ENCODE results near the gene SMYD3. TPM values are rescaled to one million over a fixed set of nuclear protein-coding genes. Genes with fewer than 3 reads are reported as not detected.
"Not testable (repeated sequence)": the region's sequence is repeated elsewhere in the genome, so short reads cannot be mapped to it uniquely, and the experiment has no call there.

Gene SMYD3
- total RNA-seq, 1 donor from 2014 or later = 22.3 TPM

- Histone ChIP-seq H3K9me3 (no peaks in the 10 kb centered on the region), H3K4me1 (no peaks in the 10 kb centered on the region), H3K27ac (no peak overlapping the region), H3K27me3 (no peaks in the 10 kb centered on the region), H3K36me3 (no peaks in the 10 kb centered on the region), H3K4me3 (no peak overlapping the region)
- intact Hi-C loops (cut with DNase I) = no loop called here
- no peak for TF ChIP-seq POLR2A (IDR thresholded peaks at IDR 0.05)
- TF ChIP-seq CTCF (IDR thresholded peaks at IDR 0.05) = no peak
- TF ChIP-seq POLR2AphosphoS5 (IDR thresholded peaks at IDR 0.05; ENCODE audit: insufficient read depth in 1 of 2, low read depth in 1 of 2) = no peak
- no peak for DNase-seq (ENCODE audit: extremely low spot score in 2 of 2)
Observed at GRCh38 chr1:246324711-246325110, 182.4 kb downstream of the SMYD3 start.

GRCh38 chr1:246324033-246324432, 183.0 kb downstream of the SMYD3 start:
- H3K4me1 ChIP-seq; H3K9me3 ChIP-seq; H3K27ac ChIP-seq; DNase-seq (ENCODE audit: extremely low spot score in 2 of 2); H3K36me3 ChIP-seq; H3K4me3 ChIP-seq; H3K27me3 ChIP-seq; intact Hi-C loops (cut with DNase I): not testable (repeated sequence)

DNA sequence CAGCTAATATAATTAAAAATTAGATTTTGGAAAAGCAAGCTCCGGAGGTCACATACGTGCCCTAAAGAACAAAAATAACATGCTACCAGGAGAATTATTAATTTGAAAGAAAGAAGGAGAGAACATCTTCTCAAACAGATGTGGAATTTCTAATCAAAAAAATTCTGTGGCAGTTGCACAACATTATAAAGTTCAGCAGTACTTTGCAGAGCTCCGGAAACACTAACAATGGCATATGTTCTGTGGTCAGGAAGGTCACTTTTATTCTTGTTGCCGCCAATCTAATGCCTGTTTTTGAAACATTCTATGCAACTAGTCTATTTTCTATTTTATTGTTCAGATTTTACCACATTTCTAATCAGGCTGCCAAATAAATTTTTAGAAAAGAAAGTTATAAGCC, 186.8 kb downstream of the SMYD3 start:
- no peak for TF ChIP-seq CTCF (IDR thresholded peaks at IDR 0.05)
- TF ChIP-seq POLR2AphosphoS5 (IDR thresholded peaks at IDR 0.05; ENCODE audit: insufficient read depth in 1 of 2, low read depth in 1 of 2) = no peak
- TF ChIP-seq POLR2A (IDR thresholded peaks at IDR 0.05) = no peak
- Histone ChIP-seq H3K27ac (no peak overlapping the region), H3K27me3 (no peaks in the 10 kb centered on the region), H3K9me3 (no peaks in the 10 kb centered on the region), H3K36me3 (no peaks in the 10 kb centered on the region), H3K4me3 (no peak overlapping the region), H3K4me1 (no peaks in the 10 kb centered on the region)
- intact Hi-C loops (cut with DNase I) = no loop called here
- DNase-seq (ENCODE audit: extremely low spot score in 2 of 2) = no peak

- Histone ChIP-seq H3K9me3 (no peaks in the 10 kb centered on the region), H3K27ac (no peak overlapping the region), H3K4me3 (no peak overlapping the region), H3K27me3 (no peaks in the 10 kb centered on the region), H3K4me1 (no peaks in the 10 kb centered on the region), H3K36me3 (no peaks in the 10 kb centered on the region)
- no peak for TF ChIP-seq POLR2A (IDR thresholded peaks at IDR 0.05)
- no peak for TF ChIP-seq POLR2AphosphoS5 (IDR thresholded peaks at IDR 0.05; ENCODE audit: insufficient read depth in 1 of 2, low read depth in 1 of 2)
- no peak for TF ChIP-seq CTCF (IDR thresholded peaks at IDR 0.05)
- no peak for DNase-seq (ENCODE audit: extremely low spot score in 2 of 2)
- intact Hi-C loops (cut with DNase I) = no loop called here
Observed at GRCh38 chr1:246319083-246319714, 187.9 kb downstream of the SMYD3 start.

- TF ChIP-seq POLR2AphosphoS5 (IDR thresholded peaks at IDR 0.05; ENCODE audit: insufficient read depth in 1 of 2, low read depth in 1 of 2) = no peak
- TF ChIP-seq POLR2A (IDR thresholded peaks at IDR 0.05) = no peak
- no peak for TF ChIP-seq CTCF (IDR thresholded peaks at IDR 0.05)
- intact Hi-C loops (cut with DNase I) = no loop called here
Observed at GRCh38 chr1:246318622-246319021, 188.5 kb downstream of the SMYD3 start.

More at GRCh38 chr1:246318622-246319021, 188.5 kb downstream of the SMYD3 start:
- H3K36me3 ChIP-seq = no peaks in the 10 kb centered on the region
- H3K9me3 ChIP-seq = no peaks in the 10 kb centered on the region
- no peak overlapping the region for H3K27ac ChIP-seq
- H3K27me3 ChIP-seq = no peaks in the 10 kb centered on the region
- H3K4me3 ChIP-seq = no peak overlapping the region
- DNase-seq (ENCODE audit: extremely low spot score in 2 of 2) = no peak
- H3K4me1 ChIP-seq = no peaks in the 10 kb centered on the region
